Measurements from ENCODE around the gene CORO7. TPM values are rescaled to one million over a fixed set of nuclear protein-coding genes. Genes with fewer than 3 reads are reported as not detected.

CORO7 gene
- total RNA-seq, 4 donors from 2014 or later, result 11.0 to 38.9 (median 17.8) TPM

- WGBS, 2 donors (ENCODE audit: low coverage in 1 of 2), result 100% methylated on average over 1 of the region's 13 CpGs; no CpG with 5 or more reads in 1 of the 2 donors
- H3K4me1 ChIP-seq, result peaks cover 0 to 16% (median 4%) of the 10 kb centered on the region in 3 donors
- no peak overlapping the region for H3K27ac ChIP-seq
- H3K36me3 ChIP-seq, result peaks cover 0 to 47% of the 10 kb centered on the region in 2 donors
- no peak for TF ChIP-seq EP300 (IDR thresholded peaks at IDR 0.05)
- no peak for ATAC-seq
- no peaks in the 10 kb centered on the region for H3K9me3 ChIP-seq
- H3K4me3 ChIP-seq, result no peak overlapping the region
- H3K27me3 ChIP-seq, result no peaks in the 10 kb centered on the region
Measured at GRCh38 chr16:4366016-4366415, 50.4 kb downstream of the CORO7 start.

GRCh38 chr16:4365615-4366014 is 50.8 kb downstream of the CORO7 start:
- TF ChIP-seq CTCF (IDR thresholded peaks at IDR 0.05) (no peak), POLR2AphosphoS5 (IDR thresholded peaks at IDR 0.05) (no peak), POLR2A (IDR thresholded peaks at IDR 0.05) (no peak), EP300 (IDR thresholded peaks at IDR 0.05) (no peak)
- H3K9me3 ChIP-seq, result no peaks in the 10 kb centered on the region
- WGBS, 2 donors (ENCODE audit: low coverage in 1 of 2), result no CpG with 5 or more reads among the region's 12 CpGs

GRCh38 chr16:4365014-4365406 is 51.4 kb downstream of the CORO7 start:
- H3K36me3 ChIP-seq, result peaks cover 0 to 57% of the 10 kb centered on the region in 2 donors
- peaks cover 0 to 6% (median 0%) of the 10 kb centered on the region in 3 donors for H3K4me1 ChIP-seq
- no peak overlapping the region for H3K4me3 ChIP-seq
- TF ChIP-seq POLR2AphosphoS5 (IDR thresholded peaks at IDR 0.05) (no peak), EP300 (IDR thresholded peaks at IDR 0.05) (no peak), POLR2A (IDR thresholded peaks at IDR 0.05) (no peak), CTCF (IDR thresholded peaks at IDR 0.05) (no peak)
- no peaks in the 10 kb centered on the region for H3K9me3 ChIP-seq
- WGBS, 2 donors (ENCODE audit: low coverage in 1 of 2), result 60% methylated on average over 1 of the region's 10 CpGs; no CpG with 5 or more reads in 1 of the 2 donors
- no peaks in the 10 kb centered on the region for H3K27me3 ChIP-seq
- no peak for ATAC-seq
- no peak overlapping the region for H3K27ac ChIP-seq

More at GRCh38 chr16:4365615-4366014, 50.8 kb downstream of the CORO7 start:
- peaks cover 0 to 51% of the 10 kb centered on the region in 2 donors for H3K36me3 ChIP-seq
- no peaks in the 10 kb centered on the region for H3K27me3 ChIP-seq
- no peak overlapping the region for H3K27ac ChIP-seq
- no peak overlapping the region for H3K4me3 ChIP-seq
- no peak for ATAC-seq
- H3K4me1 ChIP-seq, result peaks cover 0 to 12% (median 0%) of the 10 kb centered on the region in 3 donors

- 94 to 100% methylated on average over 2 to 9 of the region's 37 CpGs for WGBS, 2 donors (ENCODE audit: low coverage in 1 of 2)
- no peaks in the 10 kb centered on the region for H3K9me3 ChIP-seq
- no peak overlapping the region for H3K4me3 ChIP-seq
- H3K27ac ChIP-seq, result no peak overlapping the region
- H3K27me3 ChIP-seq, result no peaks in the 10 kb centered on the region
- no peak for ATAC-seq
- TF ChIP-seq POLR2AphosphoS5 (IDR thresholded peaks at IDR 0.05) (no peak), POLR2A (IDR thresholded peaks at IDR 0.05) (no peak), CTCF (IDR thresholded peaks at IDR 0.05) (no peak), EP300 (IDR thresholded peaks at IDR 0.05) (no peak)
- peaks cover 0 to 62% of the 10 kb centered on the region in 2 donors for H3K36me3 ChIP-seq
- H3K4me1 ChIP-seq, result peaks cover 0 to under 1% (median 0%) of the 10 kb centered on the region in 3 donors
Measured at GRCh38 chr16:4364196-4365013, 52.0 kb downstream of the CORO7 start.

GRCh38 chr16:4362476-4363135 is 53.8 kb downstream of the CORO7 start:
- H3K4me3 ChIP-seq, result no peak overlapping the region
- no peak overlapping the region for H3K27ac ChIP-seq
- no peak for ATAC-seq
- TF ChIP-seq POLR2A (IDR thresholded peaks at IDR 0.05), result no peak
- WGBS, 2 donors (ENCODE audit: low coverage in 1 of 2), result 44 to 96% methylated on average over 1 to 7 of the region's 19 CpGs
- H3K4me1 ChIP-seq, result peaks cover 0 to 6% (median 0%) of the 10 kb centered on the region in 3 donors
- peaks cover 0 to 77% of the 10 kb centered on the region in 2 donors for H3K36me3 ChIP-seq
- H3K9me3 ChIP-seq, result no peaks in the 10 kb centered on the region
- no peaks in the 10 kb centered on the region for H3K27me3 ChIP-seq

Measured in gastroesophageal sphincter (tissue), 4 donors.